SU-DHL-6 (cell line): ENCODE results near the gene SLC35B2.
"Not testable (repeated sequence)": the region's sequence is repeated elsewhere in the genome, so short reads cannot be mapped to it uniquely, and the experiment has no call there.

Experiments
- H2AFZ ChIP-seq: fragments of 200-600 bp; sonication (generic); 2 replicates; pipeline ENCODE4 v1.6.1; 2014; ENCODE audit warnings: low read depth, mild to moderate bottlenecking, moderate library complexity, mixed read lengths, antibody characterized with exemption, low read length; ENCODE audit not compliant: severe bottlenecking
- H3F3A ChIP-seq: fragments of 200-600 bp; shearing (Covaris generic); 2 replicates; pipeline ENCODE4 v1.6.0; 2016; ENCODE audit warnings: antibody characterized with exemption, mild to moderate bottlenecking; ENCODE audit not compliant: insufficient read depth
- H3K27ac ChIP-seq: fragments of 200-600 bp; sonication (generic); 2 replicates; pipeline ENCODE4 v1.5.1; 2016; ENCODE audit warnings: low read depth, mild to moderate bottlenecking, low read length, moderate library complexity, mixed read lengths
- H3K27me3 ChIP-seq: fragments of 200-600 bp; sonication (generic), shearing (Covaris generic); 2 replicates; pipeline ENCODE4 v1.6.0; 2014; ENCODE audit warnings: mild to moderate bottlenecking, low read length
- H3K36me3 ChIP-seq: fragments of 200-600 bp; sonication (generic); 2 replicates; pipeline ENCODE4 v1.6.1; 2014; ENCODE audit warnings: mild to moderate bottlenecking, low read length, mixed read lengths
- H3K4me2 ChIP-seq: fragments of 300-600, 200-600 bp; shearing (Covaris generic), sonication (generic); 2 replicates; pipeline ENCODE4 v1.6.0; 2014; ENCODE audit warnings: low read length, low read depth, mild to moderate bottlenecking; ENCODE audit not compliant: poor library complexity, severe bottlenecking
- H3K4me3 ChIP-seq: fragments of 200-600 bp; sonication (generic); 2 replicates; pipeline ENCODE4 v1.5.1; 2014; ENCODE audit warnings: antibody characterized with exemption, low read length, mild to moderate bottlenecking, mixed read lengths; ENCODE audit not compliant: insufficient read depth, poor library complexity, severe bottlenecking
- H3K79me2 ChIP-seq: fragments of 200-600 bp; sonication (generic); 2 replicates; pipeline ENCODE4 v1.6.1; 2014; ENCODE audit warnings: mild to moderate bottlenecking, low read length, moderate library complexity; ENCODE audit not compliant: insufficient read depth
- H3K9ac ChIP-seq: fragments of 200-600 bp; sonication (generic); 2 replicates; pipeline ENCODE4 v1.7.0; 2014; ENCODE audit warnings: mild to moderate bottlenecking, low read length
- H3K9me2 ChIP-seq: fragments of 200-600 bp; sonication (generic); replicated peaks from 2 replicates; pipeline ENCODE4 v1.6.1; 2014; ENCODE audit warnings: low read length; ENCODE audit not compliant: insufficient read depth
- H3K9me3 ChIP-seq: fragments of 200-600 bp; sonication (generic); 2 replicates; pipeline ENCODE4 v1.6.1; 2014; ENCODE audit warnings: low read length, mixed read lengths; ENCODE audit not compliant: insufficient read depth
- H4K20me1 ChIP-seq: fragments of 200-600 bp; sonication (generic); 2 replicates; pipeline ENCODE4 v1.6.1; 2014; ENCODE audit warnings: low read depth, mild to moderate bottlenecking, antibody characterized with exemption, low read length, moderate library complexity, mixed read lengths
- EZH2phosphoT487 ChIP-seq: fragments of 200-600 bp; sonication (generic), shearing (Covaris generic); conservative IDR thresholded peaks from 2 replicates; pipeline ENCODE4 v1.6.1; 2018; ENCODE audit warnings: mild to moderate bottlenecking, antibody characterized with exemption, low read length, moderate library complexity, mixed read lengths
- TF ChIP-seq, protein P1 (sequence below): fragments of 200-600 bp; sonication (generic); IDR thresholded peaks from one replicate; pipeline ENCODE4 v1.5.1; 2017; ENCODE audit warnings: antibody characterized with exemption, mild to moderate bottlenecking, low read length, moderate library complexity; ENCODE audit not compliant: insufficient read depth, poor library complexity, severe bottlenecking

Gene SLC35B2

DNA sequence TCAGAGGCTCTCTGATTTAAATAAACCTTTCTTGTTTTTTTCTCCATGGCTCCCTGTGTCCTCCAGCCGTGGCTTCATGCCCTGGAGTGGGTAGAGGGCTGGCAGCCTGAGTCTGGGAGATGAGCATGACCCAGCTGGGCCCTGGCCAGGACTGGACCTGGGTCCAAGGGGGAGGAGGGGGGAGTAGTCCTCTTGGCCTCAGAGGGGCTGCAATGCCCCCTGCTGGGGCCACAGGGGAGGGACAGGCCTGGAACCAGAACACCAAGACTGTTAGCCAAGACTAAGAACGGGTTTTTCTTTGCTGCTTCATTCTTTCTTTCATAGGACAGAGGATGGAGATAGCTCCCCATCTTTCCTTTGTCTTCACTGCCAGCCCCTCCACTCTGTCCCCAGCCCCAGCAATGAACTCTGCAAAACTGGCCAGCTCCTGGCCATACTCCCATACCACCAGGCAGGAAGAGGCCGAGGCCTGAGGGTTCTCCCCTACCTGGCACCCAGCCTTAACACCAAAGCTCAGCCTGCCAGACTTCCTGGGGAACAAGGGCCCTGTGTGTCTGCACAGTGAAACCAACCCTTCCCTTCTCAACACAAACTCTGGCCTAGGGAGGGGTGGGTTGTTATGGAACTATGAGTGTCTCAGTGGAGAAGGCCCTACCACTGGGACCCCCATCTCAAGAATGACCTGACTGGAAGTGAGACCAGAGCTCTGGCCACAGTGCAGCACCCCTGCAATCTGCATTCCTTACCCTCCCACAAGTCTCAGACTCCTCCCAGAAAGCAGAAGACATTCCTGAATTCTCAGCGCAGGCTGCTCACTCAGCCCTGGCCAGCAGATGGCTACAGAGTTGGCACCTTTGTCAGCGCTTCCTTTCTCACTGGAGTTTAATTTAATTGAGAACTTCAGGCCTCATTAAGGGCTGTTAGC is 23.0 kb downstream of the SLC35B2 start:
- no peaks in the 10 kb centered on the region for H3K9me2 ChIP-seq
- TF ChIP-seq, protein P1, sequence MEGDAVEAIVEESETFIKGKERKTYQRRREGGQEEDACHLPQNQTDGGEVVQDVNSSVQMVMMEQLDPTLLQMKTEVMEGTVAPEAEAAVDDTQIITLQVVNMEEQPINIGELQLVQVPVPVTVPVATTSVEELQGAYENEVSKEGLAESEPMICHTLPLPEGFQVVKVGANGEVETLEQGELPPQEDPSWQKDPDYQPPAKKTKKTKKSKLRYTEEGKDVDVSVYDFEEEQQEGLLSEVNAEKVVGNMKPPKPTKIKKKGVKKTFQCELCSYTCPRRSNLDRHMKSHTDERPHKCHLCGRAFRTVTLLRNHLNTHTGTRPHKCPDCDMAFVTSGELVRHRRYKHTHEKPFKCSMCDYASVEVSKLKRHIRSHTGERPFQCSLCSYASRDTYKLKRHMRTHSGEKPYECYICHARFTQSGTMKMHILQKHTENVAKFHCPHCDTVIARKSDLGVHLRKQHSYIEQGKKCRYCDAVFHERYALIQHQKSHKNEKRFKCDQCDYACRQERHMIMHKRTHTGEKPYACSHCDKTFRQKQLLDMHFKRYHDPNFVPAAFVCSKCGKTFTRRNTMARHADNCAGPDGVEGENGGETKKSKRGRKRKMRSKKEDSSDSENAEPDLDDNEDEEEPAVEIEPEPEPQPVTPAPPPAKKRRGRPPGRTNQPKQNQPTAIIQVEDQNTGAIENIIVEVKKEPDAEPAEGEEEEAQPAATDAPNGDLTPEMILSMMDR: peak; percentile 96
- no peak for TF ChIP-seq EZH2phosphoT487
- H3K36me3 ChIP-seq: no peaks in the 10 kb centered on the region
- H3F3A ChIP-seq: peaks cover 4% of the 10 kb centered on the region
- H3K27ac ChIP-seq: no peak overlapping the region
- H2AFZ ChIP-seq: no peak overlapping the region
- no peaks in the 10 kb centered on the region for H3K9me3 ChIP-seq
- H3K9ac ChIP-seq: no peak overlapping the region
- no peak overlapping the region for H3K4me3 ChIP-seq
- no peaks in the 10 kb centered on the region for H3K79me2 ChIP-seq
- no peaks in the 10 kb centered on the region for H3K27me3 ChIP-seq
- H3K4me2 ChIP-seq: no peak overlapping the region
- H4K20me1 ChIP-seq: no peaks in the 10 kb centered on the region

DNA sequence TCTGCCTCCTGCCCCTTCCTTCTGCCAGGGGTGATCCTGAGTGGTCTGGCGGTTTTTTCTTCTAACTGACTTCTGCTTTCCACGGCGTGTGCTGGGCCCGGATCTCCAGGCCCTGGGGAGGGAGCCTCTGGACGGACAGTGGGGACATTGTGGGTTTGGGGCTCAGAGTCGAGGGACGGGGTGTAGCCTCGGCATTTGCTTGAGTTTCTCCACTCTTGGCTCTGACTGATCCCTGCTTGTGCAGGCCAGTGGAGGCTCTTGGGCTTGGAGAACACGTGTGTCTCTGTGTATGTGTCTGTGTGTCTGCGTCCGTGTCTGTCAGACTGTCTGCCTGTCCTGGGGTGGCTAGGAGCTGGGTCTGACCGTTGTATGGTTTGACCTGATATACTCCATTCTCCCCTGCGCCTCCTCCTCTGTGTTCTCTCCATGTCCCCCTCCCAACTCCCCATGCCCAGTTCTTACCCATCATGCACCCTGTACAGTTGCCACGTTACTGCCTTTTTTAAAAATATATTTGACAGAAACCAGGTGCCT is 23.7 kb downstream of the SLC35B2 start:
- H3K4me3 ChIP-seq: no peak overlapping the region
- no peaks in the 10 kb centered on the region for H3K9me3 ChIP-seq
- TF ChIP-seq, protein P1: no peak
- no peak for TF ChIP-seq EZH2phosphoT487
- H2AFZ ChIP-seq: no peak overlapping the region
- peaks cover 4% of the 10 kb centered on the region for H3F3A ChIP-seq
- H3K9ac ChIP-seq: no peak overlapping the region
- H3K79me2 ChIP-seq: 0 out of 2 replicates have a peak, but pooled peaks cover 4% of the 10 kb centered on the region
- no peaks in the 10 kb centered on the region for H3K27me3 ChIP-seq
- H3K27ac ChIP-seq: no peak overlapping the region
- H4K20me1 ChIP-seq: no peaks in the 10 kb centered on the region
- H3K9me2 ChIP-seq: no peaks in the 10 kb centered on the region
- H3K4me2 ChIP-seq: no peak overlapping the region
- no peaks in the 10 kb centered on the region for H3K36me3 ChIP-seq

DNA sequence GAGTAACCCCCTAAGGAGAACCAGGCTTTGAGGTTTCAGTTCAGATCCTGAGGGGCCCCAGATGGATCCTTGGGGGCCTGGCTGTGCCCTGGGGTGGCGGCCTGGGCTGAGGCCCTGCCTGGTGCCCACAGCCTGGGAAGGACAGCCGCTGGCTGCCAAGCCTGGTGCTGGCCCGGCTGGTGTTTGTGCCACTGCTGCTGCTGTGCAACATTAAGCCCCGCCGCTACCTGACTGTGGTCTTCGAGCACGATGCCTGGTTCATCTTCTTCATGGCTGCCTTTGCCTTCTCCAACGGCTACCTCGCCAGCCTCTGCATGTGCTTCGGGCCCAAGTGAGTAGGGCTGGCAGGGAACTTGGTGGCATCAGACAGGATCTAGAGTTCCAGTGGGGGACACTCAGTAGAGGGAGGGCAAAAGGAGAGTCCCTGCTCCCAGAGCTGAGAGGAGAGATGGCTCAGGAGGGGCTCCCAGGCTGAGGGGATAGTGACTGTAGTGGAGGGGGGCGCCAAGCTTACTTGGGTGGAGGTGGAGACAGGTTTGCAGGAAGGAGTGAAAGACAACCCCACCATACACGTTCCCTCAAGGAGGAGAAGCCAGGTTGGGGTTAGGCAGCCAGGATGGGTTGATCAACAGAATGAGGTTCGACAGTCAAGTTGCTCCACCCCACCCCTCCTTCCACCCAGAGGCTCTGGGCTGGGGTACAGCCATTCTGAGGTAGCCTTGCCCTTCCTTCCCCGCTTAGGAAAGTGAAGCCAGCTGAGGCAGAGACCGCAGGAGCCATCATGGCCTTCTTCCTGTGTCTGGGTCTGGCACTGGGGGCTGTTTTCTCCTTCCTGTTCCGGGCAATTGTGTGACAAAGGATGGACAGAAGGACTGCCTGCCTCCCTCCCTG is 24.4 kb downstream of the SLC35B2 start:
- Histone ChIP-seq H3F3A (peaks cover 4% of the 10 kb centered on the region), H3K4me3 (no peak overlapping the region), H3K27ac (no peak overlapping the region), H3K9me2 (no peaks in the 10 kb centered on the region), H3K4me2 (no peak overlapping the region), H2AFZ (no peak overlapping the region), H3K79me2 (0 out of 2 replicates have a peak, but pooled peaks cover 5% of the 10 kb centered on the region), H3K9ac (no peak overlapping the region), H4K20me1 (no peaks in the 10 kb centered on the region), H3K9me3 (no peaks in the 10 kb centered on the region), H3K36me3 (no peaks in the 10 kb centered on the region), H3K27me3 (no peaks in the 10 kb centered on the region)
- TF ChIP-seq, protein P1: no peak
- no peak for TF ChIP-seq EZH2phosphoT487

DNA sequence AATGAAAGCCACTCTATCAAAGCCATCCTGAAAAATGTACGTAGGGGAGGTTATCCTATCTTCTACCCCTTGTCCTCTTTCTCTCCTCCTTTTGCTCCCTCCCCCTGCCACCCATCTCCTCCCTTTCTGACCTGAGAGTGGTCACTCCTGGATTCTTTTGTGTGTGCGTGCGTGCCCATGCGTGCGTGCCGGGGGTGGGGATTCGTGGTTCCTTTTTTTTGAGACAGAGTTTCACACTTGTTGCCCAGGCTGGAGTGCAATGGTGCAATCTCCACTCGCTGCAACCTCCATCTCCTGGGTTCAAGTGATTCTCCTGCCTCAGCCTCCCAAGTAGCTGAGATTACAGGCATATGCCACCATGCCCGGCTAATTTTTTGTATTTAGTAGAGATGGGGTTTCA is 25.9 kb downstream of the SLC35B2 start:
- H3K9me3 ChIP-seq, H3K4me2 ChIP-seq, H3K27me3 ChIP-seq, H3K27ac ChIP-seq, H3K9me2 ChIP-seq, H3F3A ChIP-seq, H2AFZ ChIP-seq, H3K9ac ChIP-seq, H4K20me1 ChIP-seq, H3K36me3 ChIP-seq, H3K4me3 ChIP-seq: not testable (repeated sequence)
- peaks cover 15% of the 10 kb centered on the region for H3K79me2 ChIP-seq
